Measurements from ENCODE around the gene EMP1. TPM values are rescaled to one million over a fixed set of nuclear protein-coding genes. Genes with fewer than 3 reads are reported as not detected.

EMP1 gene
- total and polyA plus RNA-seq, 2 of the 8 experiments (the other 6 are each of a cell fraction or from before 2014, with no cell fraction given): 0.17 to 0.65 TPM

DNA sequence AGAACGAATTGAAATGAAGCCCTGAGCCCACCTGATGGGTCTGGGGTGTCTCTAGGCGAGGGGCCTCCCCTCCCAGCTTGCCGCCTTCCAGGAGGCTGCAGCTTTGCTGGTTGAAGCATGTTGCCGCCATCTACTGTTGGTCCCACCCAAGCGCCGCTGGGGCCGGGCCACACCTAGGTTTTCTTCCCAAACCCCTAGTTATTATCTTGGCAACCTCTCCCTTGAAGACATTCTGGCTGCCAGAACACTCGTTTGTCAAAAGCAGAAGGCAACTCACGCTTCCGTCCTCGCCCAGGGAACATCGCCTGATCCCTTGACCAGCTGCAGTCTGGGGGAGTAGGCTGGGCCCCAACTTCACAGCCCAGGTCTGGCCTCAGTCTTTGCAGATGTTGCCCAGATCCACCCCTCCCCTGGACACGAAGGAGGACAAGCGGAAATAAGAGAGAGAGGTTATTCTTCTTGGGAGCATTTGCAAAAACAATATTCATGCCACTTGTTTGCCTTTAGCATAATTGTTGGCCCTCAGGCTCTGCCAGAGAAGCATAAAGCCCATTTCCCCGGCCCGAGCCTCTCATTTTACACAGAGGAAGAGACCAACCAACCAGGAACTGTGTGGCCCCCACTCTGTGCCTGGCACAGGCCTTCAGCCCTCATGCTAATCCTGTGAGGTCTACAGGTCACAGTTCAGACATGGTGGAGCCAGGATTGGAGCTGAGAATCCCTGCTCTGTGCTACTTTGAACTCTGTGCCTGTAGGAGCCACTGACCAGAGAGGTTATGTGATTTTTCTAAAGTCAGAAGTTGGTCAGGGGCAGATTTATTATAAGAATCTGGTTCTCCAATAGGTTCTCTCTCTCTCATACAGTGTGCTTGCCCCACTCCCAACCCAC lies 6.8 kb downstream of the EMP1 start:
- no peak overlapping the region for H3K4me2 ChIP-seq (ENCODE audit: insufficient read depth in 1 of 2, low read depth in 2 of 2, low read length in 2 of 2)
- no peaks in the 10 kb centered on the region for H3K23me2 ChIP-seq (ENCODE audit: low read depth, low read length)
- H3K56ac ChIP-seq (replicated peaks; ENCODE audit: insufficient read length, low read depth, low read length): no peak overlapping the region
- POLR2A ChIA-PET (ENCODE audit: partially characterized antibody): interaction anchor here (1.4 to 1.5 kb wide), 2 partner anchors 116 to 124 kb away, joined by 3 read pairs; no protein-coding TSS in a partner anchor
- no peak overlapping the region for H3K4ac ChIP-seq (replicated peaks; ENCODE audit: insufficient read length, low read depth, low read length)
- H3K4me3 ChIP-seq (ENCODE audit: extremely low read depth in 1 of 4, insufficient read depth in 2 of 4, low read depth in 3 of 4, low read length in 4 of 4): no peak overlapping the region
- H2BK12ac ChIP-seq (ENCODE audit: low read depth, low read length): peak overlapping the region; percentile 60; the same call in 1 of the 2 replicates
- H2BK120ac ChIP-seq (replicated peaks; ENCODE audit: low read depth, low read length): no peak overlapping the region
- no peak overlapping the region for H3K23ac ChIP-seq (ENCODE audit: insufficient read length)
- H3K27ac ChIP-seq (ENCODE audit: low read depth, low read length): no peak overlapping the region
- CTCF ChIA-PET (ENCODE audit: partially characterized antibody): interaction anchor here (0.6 to 5.6 kb wide), 19 partner anchors 9 to 329 kb away, joined by 3 to 69 read pairs (median 4); no protein-coding TSS in a partner anchor
- H3K4me1 ChIP-seq (replicated peaks in 1 of 4; ENCODE audit: control insufficient read depth in 3 of 4, insufficient read depth in 4 of 4, low read length in 3 of 4): peaks cover 5 to 21% (median 13%) of the 10 kb centered on the region in 4 experiments
- no peaks in the 10 kb centered on the region for H3K27me3 ChIP-seq (replicated peaks in 1 of 4; ENCODE audit: control insufficient read depth in 3 of 4, extremely low read depth in 1 of 4, insufficient read depth in 3 of 4, low read length in 3 of 4)
- FAIRE-seq (peak; percentile 19), DNase-seq (ENCODE audit: low read depth in 1 of 2, low spot score in 2 of 2) (peak; percentile 60 to 77)
- H2AK5ac ChIP-seq (ENCODE audit: low read depth, low read length): no peak overlapping the region
- H4K8ac ChIP-seq (ENCODE audit: extremely low read depth, insufficient read depth, low read length): no peak overlapping the region
- 69% methylated on average over 16 of the region's 16 CpGs; no CpG with 5 or more reads in 1 of the 2 experiments for WGBS, 2 experiments (ENCODE audit: extremely low coverage in 1 of 2, insufficient coverage in 1 of 2, insufficient read length in 1 of 2, insufficient replicate concordance in 2 of 2, low coverage in 1 of 2, low lambda C conversion rate in 2 of 2, missing lambda C conversion rate in 1 of 2)
- H3K9me3 ChIP-seq (ENCODE audit: insufficient read depth in 2 of 2, low read depth in 1 of 2, low read length in 1 of 2): no peaks in the 10 kb centered on the region
- no peaks in the 10 kb centered on the region for H3K79me2 ChIP-seq (ENCODE audit: control insufficient read depth in 1 of 2, insufficient read depth in 2 of 2, low read length in 2 of 2)
- no peaks in the 10 kb centered on the region for H4K20me1 ChIP-seq (replicated peaks in 1 of 2; ENCODE audit: control insufficient read depth in 1 of 2, insufficient read depth in 2 of 2, low read length in 2 of 2)
- no peaks in the 10 kb centered on the region for H3K36me3 ChIP-seq (ENCODE audit: control insufficient read depth in 2 of 4, insufficient read depth in 4 of 4, low read length in 3 of 4)
- H2BK20ac ChIP-seq (ENCODE audit: low read length): peak overlapping the region; percentile 80; the same call in 1 of the 2 replicates
- peak overlapping the region; percentile 16; the same call in 1 of the 2 replicates for H3K18ac ChIP-seq (ENCODE audit: extremely low read depth, low read length)
- no peak overlapping the region for H2BK5ac ChIP-seq (ENCODE audit: low read depth, low read length)
- H2BK15ac ChIP-seq (ENCODE audit: low read length): no peak overlapping the region
- H2AFZ ChIP-seq (ENCODE audit: low read length): peak overlapping the region; percentile 34; the same call in 1 of the 2 replicates
- H4K91ac ChIP-seq (replicated peaks; ENCODE audit: insufficient read length, low read length): peak overlapping the region; percentile 71
- no peak overlapping the region for H3K9ac ChIP-seq (replicated peaks in 1 of 4; ENCODE audit: extremely low read depth in 1 of 4, low read depth in 3 of 4, low read length in 3 of 4)
- no peaks in the 10 kb centered on the region for H3K79me1 ChIP-seq (ENCODE audit: low read depth, low read length)
- H3K14ac ChIP-seq (ENCODE audit: insufficient read length): no peak overlapping the region
- H4K5ac ChIP-seq (ENCODE audit: insufficient read length, low read depth, low read length): no peak overlapping the region
- TF ChIP-seq EZH2 (IDR thresholded peaks at IDR 0.05; ENCODE audit: low read depth, low read length, severe bottlenecking) (peak; percentile 5), SUZ12 (IDR thresholded peaks at IDR 0.05; ENCODE audit: low read length) (no peak), RAD21 (IDR thresholded peaks at IDR 0.05 in 1 of 2, conservative IDR thresholded peaks at IDR 0.05 in 1 of 2; ENCODE audit: low read depth in 2 of 2, low read length in 2 of 2) (peak; percentile 93 to 95), CTCF (IDR thresholded peaks at IDR 0.05; ENCODE audit: control extremely low read depth in 1 of 3, insufficient read depth in 1 of 3, low read depth in 1 of 3, low read length in 3 of 3) (peak; percentile 74 to 80 (median 79)), SIRT6 (IDR thresholded peaks at IDR 0.05; ENCODE audit: low read length) (no peak)
- TF ChIP-seq, protein P1, sequence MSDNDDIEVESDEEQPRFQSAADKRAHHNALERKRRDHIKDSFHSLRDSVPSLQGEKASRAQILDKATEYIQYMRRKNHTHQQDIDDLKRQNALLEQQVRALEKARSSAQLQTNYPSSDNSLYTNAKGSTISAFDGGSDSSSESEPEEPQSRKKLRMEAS (IDR thresholded peaks at IDR 0.05): peak; percentile 43; the same call in 1 of the 2 replicates

Data from H1 (cell line).